ENCODE measurements around the gene ACOX3. TPM values are rescaled to one million over a fixed set of nuclear protein-coding genes. Genes with fewer than 3 reads are reported as not detected.

Gene ACOX3
- polyA plus RNA-seq, 1 experiment = 7.9 TPM

DNA sequence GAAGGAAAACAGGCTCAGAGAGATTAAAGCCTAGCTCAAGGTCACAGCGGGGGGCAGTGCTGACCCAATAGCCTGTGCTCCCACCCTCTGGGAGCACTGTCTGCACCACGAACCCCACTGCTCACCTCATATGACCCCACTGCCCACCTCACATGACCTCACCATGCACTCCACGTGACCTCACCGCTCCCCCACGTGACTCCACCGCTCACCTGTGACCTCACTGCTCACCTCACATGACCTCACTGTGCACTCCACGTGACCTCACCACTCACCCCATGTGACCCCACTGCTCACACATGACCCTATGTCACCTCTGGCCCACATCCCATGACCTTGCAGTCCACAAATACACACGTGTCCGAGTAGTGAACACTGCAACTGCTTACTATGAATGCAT lies 55.4 kb downstream of the ACOX3 start:
- CTCF ChIA-PET = no interaction called here
- POLR2A ChIA-PET = no interaction called here
- TF ChIP-seq, protein P1, sequence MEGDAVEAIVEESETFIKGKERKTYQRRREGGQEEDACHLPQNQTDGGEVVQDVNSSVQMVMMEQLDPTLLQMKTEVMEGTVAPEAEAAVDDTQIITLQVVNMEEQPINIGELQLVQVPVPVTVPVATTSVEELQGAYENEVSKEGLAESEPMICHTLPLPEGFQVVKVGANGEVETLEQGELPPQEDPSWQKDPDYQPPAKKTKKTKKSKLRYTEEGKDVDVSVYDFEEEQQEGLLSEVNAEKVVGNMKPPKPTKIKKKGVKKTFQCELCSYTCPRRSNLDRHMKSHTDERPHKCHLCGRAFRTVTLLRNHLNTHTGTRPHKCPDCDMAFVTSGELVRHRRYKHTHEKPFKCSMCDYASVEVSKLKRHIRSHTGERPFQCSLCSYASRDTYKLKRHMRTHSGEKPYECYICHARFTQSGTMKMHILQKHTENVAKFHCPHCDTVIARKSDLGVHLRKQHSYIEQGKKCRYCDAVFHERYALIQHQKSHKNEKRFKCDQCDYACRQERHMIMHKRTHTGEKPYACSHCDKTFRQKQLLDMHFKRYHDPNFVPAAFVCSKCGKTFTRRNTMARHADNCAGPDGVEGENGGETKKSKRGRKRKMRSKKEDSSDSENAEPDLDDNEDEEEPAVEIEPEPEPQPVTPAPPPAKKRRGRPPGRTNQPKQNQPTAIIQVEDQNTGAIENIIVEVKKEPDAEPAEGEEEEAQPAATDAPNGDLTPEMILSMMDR (IDR thresholded peaks at IDR 0.05; ENCODE audit: low read depth, low read length) = no peak
- DNase-seq (ENCODE audit: low read depth, low spot score) = no peak
- H3K9me3 ChIP-seq (ENCODE audit: control insufficient read depth, insufficient read depth, low read length) = no peaks in the 10 kb centered on the region; the same call in 1 of the 2 replicates
- H3K27ac ChIP-seq (ENCODE audit: low read depth, low read length) = no peak overlapping the region
- H3K4me3 ChIP-seq (ENCODE audit: low read depth, low read length) = no peak overlapping the region
- no peaks in the 10 kb centered on the region for H3K27me3 ChIP-seq (ENCODE audit: control insufficient read depth, insufficient read depth, low read length)

DNA sequence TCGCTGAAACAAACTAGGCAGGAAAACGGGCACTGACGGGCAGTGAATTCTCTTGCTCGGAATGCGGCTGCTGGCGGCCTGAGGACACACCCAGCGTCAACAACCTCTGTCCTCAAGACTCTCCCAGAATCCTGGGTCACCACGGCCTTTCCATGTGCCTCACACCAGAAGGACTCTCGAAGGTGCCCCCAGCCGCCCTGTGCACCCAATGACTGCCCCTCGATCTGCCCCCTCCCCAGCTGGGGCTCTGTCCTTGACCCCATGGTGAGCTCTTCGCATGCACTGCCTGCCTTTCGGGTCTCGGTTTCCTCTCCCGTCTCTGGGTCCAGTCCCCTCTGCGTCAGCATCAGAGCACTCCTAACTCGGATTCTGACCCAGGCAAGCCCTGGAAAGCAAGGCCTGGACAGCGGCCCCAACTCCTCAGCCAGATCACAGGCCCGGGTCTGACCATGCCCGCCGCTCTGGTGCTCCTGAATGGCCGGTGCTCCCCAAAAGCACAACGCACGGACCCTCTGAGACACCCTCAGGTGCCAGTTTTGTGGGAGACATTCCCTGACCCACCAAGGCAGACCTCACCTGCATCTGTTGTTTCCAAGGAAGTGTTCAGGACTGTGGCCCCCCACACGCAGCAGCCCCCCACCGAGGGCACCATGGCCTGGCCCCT lies 56.0 kb downstream of the ACOX3 start:
- no peak overlapping the region for H3K27ac ChIP-seq (ENCODE audit: low read depth, low read length)
- no peak overlapping the region for H3K4me3 ChIP-seq (ENCODE audit: low read depth, low read length)
- CTCF ChIA-PET = no interaction called here
- no peak for DNase-seq (ENCODE audit: low read depth, low spot score)
- no peaks in the 10 kb centered on the region; the same call in 1 of the 2 replicates for H3K9me3 ChIP-seq (ENCODE audit: control insufficient read depth, insufficient read depth, low read length)
- no peaks in the 10 kb centered on the region for H3K27me3 ChIP-seq (ENCODE audit: control insufficient read depth, insufficient read depth, low read length)
- POLR2A ChIA-PET = no interaction called here
- TF ChIP-seq, protein P1 (IDR thresholded peaks at IDR 0.05; ENCODE audit: low read depth, low read length) = no peak

DNA sequence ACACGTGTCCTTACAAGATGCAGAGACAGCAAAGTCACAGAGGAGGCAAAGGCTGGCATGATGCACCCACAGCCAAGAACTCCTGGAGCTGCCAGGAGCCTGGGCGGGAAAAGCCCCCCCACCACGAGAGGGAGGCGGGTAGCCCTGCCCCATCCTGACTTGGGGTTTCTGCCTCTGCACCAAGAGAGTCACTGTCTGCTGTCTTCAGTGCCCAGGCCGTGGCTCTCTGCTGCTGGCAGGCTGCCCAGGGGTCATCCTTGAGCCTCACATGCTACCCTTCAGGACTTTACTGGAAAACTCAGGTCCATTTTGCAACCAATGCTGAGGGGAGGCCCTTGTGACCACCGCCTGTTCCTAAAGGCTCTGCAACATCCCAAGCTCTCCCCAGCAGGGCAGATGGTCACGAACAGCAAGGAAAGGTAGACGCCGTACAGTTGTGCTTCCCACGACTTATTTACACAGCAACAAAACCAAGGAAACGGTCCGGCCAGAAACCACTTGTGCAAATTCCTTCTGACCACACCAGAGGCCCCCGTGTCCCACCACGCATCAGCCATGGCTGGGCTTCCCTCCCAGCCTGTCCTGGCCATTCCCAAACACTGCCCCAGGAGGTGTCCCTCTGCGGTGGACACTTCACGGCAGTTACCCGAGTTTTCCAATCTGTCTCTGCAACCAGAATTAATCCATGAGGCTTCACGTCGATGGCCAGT lies 56.9 kb downstream of the ACOX3 start:
- ChIA-PET POLR2A (no interaction called here), CTCF (no interaction called here)
- TF ChIP-seq, protein P1 (IDR thresholded peaks at IDR 0.05; ENCODE audit: low read depth, low read length) = no peak
- H3K27me3 ChIP-seq (ENCODE audit: control insufficient read depth, insufficient read depth, low read length) = no peaks in the 10 kb centered on the region
- no peak overlapping the region for H3K4me3 ChIP-seq (ENCODE audit: low read depth, low read length)
- no peak overlapping the region for H3K27ac ChIP-seq (ENCODE audit: low read depth, low read length)
- no peak for DNase-seq (ENCODE audit: low read depth, low spot score)
- H3K9me3 ChIP-seq (ENCODE audit: control insufficient read depth, insufficient read depth, low read length) = no peaks in the 10 kb centered on the region; the same call in 1 of the 2 replicates

DNA sequence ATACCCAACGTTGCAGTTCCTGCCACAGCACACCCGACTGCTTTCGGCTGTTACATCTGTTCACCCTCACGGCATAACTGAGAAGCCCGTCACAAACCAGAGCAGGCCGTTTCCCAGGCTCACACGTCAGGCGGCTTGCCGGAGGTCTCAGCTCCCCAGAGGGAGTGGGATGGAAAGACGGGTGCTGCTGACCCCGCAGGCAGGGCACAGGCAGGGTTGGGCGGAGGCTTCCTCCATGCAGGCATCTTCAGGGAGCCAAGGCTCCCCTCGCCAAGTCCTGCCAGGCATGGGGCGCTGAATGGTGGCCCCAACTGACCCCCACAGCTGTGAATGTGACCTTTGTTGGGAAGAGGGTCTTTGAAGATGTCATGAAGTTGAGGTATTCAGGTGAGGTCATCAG lies 57.5 kb downstream of the ACOX3 start:
- Histone ChIP-seq H3K27ac (ENCODE audit: low read depth, low read length) (no peak overlapping the region), H3K4me3 (ENCODE audit: low read depth, low read length) (no peak overlapping the region), H3K9me3 (ENCODE audit: control insufficient read depth, insufficient read depth, low read length) (no peaks in the 10 kb centered on the region; the same call in 1 of the 2 replicates), H3K27me3 (ENCODE audit: control insufficient read depth, insufficient read depth, low read length) (no peaks in the 10 kb centered on the region)
- CTCF ChIA-PET = no interaction called here
- TF ChIP-seq, protein P1 (IDR thresholded peaks at IDR 0.05; ENCODE audit: low read depth, low read length) = no peak
- no peak for DNase-seq (ENCODE audit: low read depth, low spot score)
- POLR2A ChIA-PET = no interaction called here

DNA sequence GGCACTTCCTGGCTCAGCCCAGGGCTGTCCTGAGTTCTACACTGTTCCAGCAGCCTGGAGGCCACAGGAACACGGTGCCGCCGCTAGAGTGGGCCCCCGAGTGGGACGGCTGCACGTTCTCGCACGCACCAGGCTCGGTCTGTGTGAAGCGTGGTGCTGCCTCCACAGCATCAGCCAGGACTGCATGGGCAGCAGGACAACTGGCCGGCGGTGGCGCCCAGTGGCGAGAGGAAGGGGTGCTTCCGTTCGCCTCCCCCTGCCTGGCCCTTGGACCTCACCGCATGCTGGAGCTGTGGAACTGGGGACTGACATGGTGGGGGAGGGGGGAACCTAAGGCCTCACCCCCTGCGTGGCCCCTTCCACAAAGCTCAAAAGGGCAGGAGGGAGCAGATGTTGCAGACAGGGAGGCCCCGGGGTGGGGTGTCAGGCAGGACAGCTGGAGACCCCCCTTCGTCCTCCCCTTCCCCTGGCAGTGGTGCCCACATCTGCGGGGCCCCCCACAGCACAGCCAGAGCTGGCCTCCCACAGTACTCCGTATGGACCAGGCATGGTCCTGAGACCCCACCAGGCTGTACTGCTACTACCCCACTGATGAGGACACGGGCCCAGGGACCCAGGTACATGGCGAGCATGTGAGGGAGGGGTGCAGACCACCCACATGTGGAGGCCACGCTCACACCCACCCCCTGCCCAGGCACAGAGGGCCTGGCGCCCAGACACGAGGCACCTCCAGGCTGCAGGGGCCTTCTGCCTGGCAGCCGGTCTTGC lies 58.5 kb downstream of the ACOX3 start:
- no peak overlapping the region for H3K4me3 ChIP-seq (ENCODE audit: low read depth, low read length)
- H3K27ac ChIP-seq (ENCODE audit: low read depth, low read length) = no peak overlapping the region
- no peaks in the 10 kb centered on the region for H3K27me3 ChIP-seq (ENCODE audit: control insufficient read depth, insufficient read depth, low read length)
- TF ChIP-seq, protein P1 (IDR thresholded peaks at IDR 0.05; ENCODE audit: low read depth, low read length) = no peak
- DNase-seq (ENCODE audit: low read depth, low spot score) = no peak
- H3K9me3 ChIP-seq (ENCODE audit: control insufficient read depth, insufficient read depth, low read length) = no peaks in the 10 kb centered on the region; the same call in 1 of the 2 replicates
- ChIA-PET CTCF (no interaction called here), POLR2A (no interaction called here)

Data from AG04450 (cell line).